GM12801 (cell line): ENCODE results near the gene GPR22.

Source experiments
- CTCF ChIP-seq: IDR thresholded peaks from one replicate; pipeline ENCODE4 v1.5.1; 2011; ENCODE audit warnings: control low read depth; ENCODE audit not compliant: insufficient read length; ENCODE audit errors: extremely low read depth

The GPR22 gene

DNA sequence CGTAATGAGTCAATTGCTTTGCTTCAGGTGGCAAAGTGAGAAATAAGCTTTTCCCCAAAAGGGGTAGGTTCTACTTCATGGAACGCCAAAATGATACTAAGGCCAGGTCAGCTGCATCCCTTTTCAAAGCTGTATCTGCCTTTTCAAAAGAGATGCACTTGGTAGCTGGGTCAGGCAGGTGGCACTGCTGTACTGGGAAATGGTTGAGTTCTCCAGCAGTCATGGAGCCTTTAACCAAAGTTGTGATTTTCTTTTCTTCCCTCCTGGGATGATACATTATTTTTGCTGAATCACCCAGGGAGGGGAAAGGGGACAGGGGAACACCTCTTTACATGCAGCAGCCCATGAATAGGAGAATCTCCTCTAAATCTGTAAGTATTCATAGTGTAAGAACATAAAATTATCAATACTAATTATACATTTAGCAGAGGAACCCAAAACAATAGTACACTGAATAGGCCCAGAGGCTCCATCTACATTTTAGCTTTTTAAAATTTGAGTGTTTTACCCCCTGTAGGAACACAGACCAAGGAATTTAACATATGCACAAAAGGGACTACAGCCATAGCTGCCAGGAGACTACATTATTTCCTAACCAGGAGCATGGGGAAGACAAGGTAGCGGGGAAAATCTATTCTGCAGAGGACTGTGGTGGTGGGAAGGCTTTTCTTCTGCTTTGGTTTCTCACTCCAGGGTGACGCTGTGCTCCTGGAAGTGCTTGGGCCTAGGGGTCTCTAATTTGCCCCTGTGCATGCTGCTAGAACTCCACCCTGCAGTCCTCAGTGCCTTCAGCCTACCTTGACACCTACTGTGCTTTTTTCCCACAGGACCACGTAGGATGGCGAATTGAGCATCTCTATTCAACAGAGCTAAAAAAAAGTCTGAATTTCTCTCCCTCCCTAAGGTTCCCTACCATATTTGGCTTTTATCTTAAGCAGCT is 6.4 kb upstream of the GPR22 start:
- no peak for TF ChIP-seq CTCF

- TF ChIP-seq CTCF = no peak
Measured at GRCh38 chr7:107464666-107465226, 5.1 kb upstream of the GPR22 start.

DNA sequence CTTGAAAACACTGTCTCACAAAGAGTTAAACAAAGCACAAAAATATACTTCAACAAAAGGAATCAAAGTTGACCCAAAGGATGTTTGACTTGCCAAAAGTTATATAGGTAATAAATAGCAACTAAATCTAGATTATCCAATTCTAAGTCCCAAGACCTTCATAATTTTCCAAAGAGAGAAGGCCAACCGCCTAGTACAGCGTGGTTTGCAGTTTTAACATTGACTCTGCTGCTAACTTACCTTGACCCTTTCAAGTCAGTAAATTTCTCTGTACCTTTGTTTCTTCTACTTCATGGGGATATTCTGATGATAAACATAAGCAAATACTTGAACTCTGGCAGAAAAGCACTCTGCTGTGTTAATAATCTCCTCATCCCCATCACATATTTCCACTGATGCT is 1.9 kb upstream of the GPR22 start:
- TF ChIP-seq CTCF = no peak

- TF ChIP-seq CTCF = no peak
Measured at GRCh38 chr7:107468824-107469223, 1.0 kb upstream of the GPR22 start.

GRCh38 chr7:107471292-107472070 is 1.6 kb downstream of the GPR22 start:
- TF ChIP-seq CTCF = no peak

- TF ChIP-seq CTCF = no peak
Measured at GRCh38 chr7:107472116-107472515, 2.3 kb downstream of the GPR22 start.

- no peak for TF ChIP-seq CTCF
Measured at GRCh38 chr7:107474104-107474521, 4.3 kb downstream of the GPR22 start.
